ENCODE results near the gene CCL4.
"Not testable (repeated sequence)": the region's sequence is repeated elsewhere in the genome, so short reads cannot be mapped to it uniquely, and the experiment has no call there.

DNA sequence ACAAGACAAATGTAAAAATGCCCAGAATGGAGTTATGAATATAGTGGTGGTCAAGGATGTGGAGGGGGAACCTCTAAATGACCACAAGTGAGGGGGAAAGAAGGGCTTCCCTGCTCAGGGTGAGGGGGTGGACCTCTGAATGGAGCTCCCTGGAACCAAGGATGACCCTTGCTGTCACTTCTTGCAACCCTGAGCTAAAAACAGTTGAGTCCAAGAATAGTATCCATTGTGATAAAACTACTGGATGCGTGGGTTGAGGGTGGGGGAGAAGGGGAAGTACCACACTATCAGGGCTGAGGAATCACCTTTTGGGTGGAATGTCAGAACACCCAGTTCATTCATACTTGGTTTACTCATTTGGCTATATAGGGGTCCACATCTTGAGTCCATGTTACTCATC is 4.6 kb upstream of the CCL4 start:
- not testable (repeated sequence) for TF ChIP-seq EZH2 (IDR thresholded peaks at IDR 0.05; ENCODE audit: insufficient read depth, low read length)
- TF ChIP-seq, protein P1, sequence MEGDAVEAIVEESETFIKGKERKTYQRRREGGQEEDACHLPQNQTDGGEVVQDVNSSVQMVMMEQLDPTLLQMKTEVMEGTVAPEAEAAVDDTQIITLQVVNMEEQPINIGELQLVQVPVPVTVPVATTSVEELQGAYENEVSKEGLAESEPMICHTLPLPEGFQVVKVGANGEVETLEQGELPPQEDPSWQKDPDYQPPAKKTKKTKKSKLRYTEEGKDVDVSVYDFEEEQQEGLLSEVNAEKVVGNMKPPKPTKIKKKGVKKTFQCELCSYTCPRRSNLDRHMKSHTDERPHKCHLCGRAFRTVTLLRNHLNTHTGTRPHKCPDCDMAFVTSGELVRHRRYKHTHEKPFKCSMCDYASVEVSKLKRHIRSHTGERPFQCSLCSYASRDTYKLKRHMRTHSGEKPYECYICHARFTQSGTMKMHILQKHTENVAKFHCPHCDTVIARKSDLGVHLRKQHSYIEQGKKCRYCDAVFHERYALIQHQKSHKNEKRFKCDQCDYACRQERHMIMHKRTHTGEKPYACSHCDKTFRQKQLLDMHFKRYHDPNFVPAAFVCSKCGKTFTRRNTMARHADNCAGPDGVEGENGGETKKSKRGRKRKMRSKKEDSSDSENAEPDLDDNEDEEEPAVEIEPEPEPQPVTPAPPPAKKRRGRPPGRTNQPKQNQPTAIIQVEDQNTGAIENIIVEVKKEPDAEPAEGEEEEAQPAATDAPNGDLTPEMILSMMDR (IDR thresholded peaks at IDR 0.05; ENCODE audit: insufficient read depth, low read depth, low read length) = not testable (repeated sequence)

Measured in astrocyte (in vitro differentiated cells and primary cell).